Type B pancreatic cell (in vitro differentiated cells): ENCODE data around the gene CPNE2. TPM values are rescaled to one million over a fixed set of nuclear protein-coding genes. Genes with fewer than 3 reads are reported as not detected.
A peak's percentile ranks its signal among the peaks of the same experiment; 100 is the strongest.

Experiments used
- DNase-seq: peaks from one replicate; pipeline ENCODE4 v3.0.0; 2021; ENCODE audit warnings: mixed read lengths; ENCODE audit not compliant: unreplicated experiment; ENCODE audit errors: extremely low spot score
- H3K27ac Mint-ChIP-seq: 2 replicates; pipeline ENCODE4 v1.8.0; 2021; ENCODE audit warnings: mild to moderate bottlenecking, mixed read lengths
- H3K27me3 Mint-ChIP-seq: 2 replicates; pipeline ENCODE4 v1.8.0; 2021; ENCODE audit warnings: mixed read lengths
- H3K36me3 Mint-ChIP-seq: 2 replicates; pipeline ENCODE4 v1.8.0; 2021; ENCODE audit warnings: mixed read lengths
- H3K4me1 Mint-ChIP-seq: one replicate; pipeline ENCODE4 v1.8.0; 2021; ENCODE audit warnings: mixed read lengths; ENCODE audit not compliant: unreplicated experiment
- H3K4me3 Mint-ChIP-seq: 2 replicates; pipeline ENCODE4 v1.8.0; 2021; ENCODE audit warnings: mild to moderate bottlenecking, mixed read lengths
- H3K9me3 Mint-ChIP-seq: 2 replicates; pipeline ENCODE4 v1.8.0; 2021; ENCODE audit warnings: mixed read lengths
- CTCF ChIP-seq: fragments of 200-600 bp; sonication (generic); conservative IDR thresholded peaks from 2 replicates; pipeline ENCODE4 v1.5.0; 2021; ENCODE audit warnings: antibody characterized with exemption, mild to moderate bottlenecking
- total RNA-seq: library from RNA; stranded (reverse); gene quantifications from 2 replicates; pipeline ENCODE4 v1.2.1, GENCODE V29; 2021; ENCODE audit warnings: low replicate concordance

The CPNE2 gene
- total RNA-seq, 1 donor from 2014 or later = 28.8 TPM

- H3K9me3 Mint-ChIP-seq = no peaks in the 10 kb centered on the region
- H3K4me3 Mint-ChIP-seq = no peak overlapping the region
- H3K4me1 Mint-ChIP-seq = peaks cover 5% of the 10 kb centered on the region
- DNase-seq = no peak
- H3K27me3 Mint-ChIP-seq = peaks cover 14% of the 10 kb centered on the region
- no peaks in the 10 kb centered on the region for H3K36me3 Mint-ChIP-seq
- H3K27ac Mint-ChIP-seq = no peak overlapping the region
- TF ChIP-seq CTCF = no peak
These were observed 42.7 kb upstream of the CPNE2 start for GRCh38 chr16:57049678-57050077.

DNA sequence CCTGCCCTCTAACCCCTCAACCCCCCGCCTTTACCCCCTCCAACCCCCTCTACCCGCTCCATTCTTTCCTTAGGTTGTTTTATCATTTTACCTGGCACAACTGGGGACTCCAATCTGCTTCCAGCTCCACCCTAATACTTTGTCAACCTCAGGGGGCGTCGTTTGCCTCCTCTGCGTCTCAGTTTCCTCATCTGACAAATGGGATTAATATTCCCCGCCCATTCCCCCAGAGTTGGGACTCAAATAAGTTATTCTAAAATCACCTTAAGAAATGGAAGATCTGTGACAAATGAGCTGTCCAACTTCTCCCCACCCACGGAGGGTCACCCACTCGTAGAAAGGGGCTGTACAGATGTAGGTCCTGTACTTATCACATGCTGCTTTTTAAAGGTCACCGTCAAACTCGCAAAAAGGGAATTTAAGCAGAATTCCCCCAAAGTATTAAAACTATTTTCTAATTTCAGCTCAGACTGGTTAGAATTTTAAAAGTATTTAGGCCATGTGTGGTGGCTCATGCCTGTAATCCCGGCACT, 40.6 kb upstream of the CPNE2 start:
- TF ChIP-seq CTCF = no peak
- Mint-ChIP-seq H3K4me3 (no peak overlapping the region), H3K36me3 (no peaks in the 10 kb centered on the region), H3K27ac (no peak overlapping the region), H3K9me3 (no peaks in the 10 kb centered on the region), H3K27me3 (peaks cover 14% of the 10 kb centered on the region), H3K4me1 (no peaks in the 10 kb centered on the region)
- no peak for DNase-seq

- Mint-ChIP-seq H3K9me3 (no peaks in the 10 kb centered on the region), H3K27ac (peak overlapping the region; percentile 5), H3K4me3 (no peak overlapping the region), H3K36me3 (no peaks in the 10 kb centered on the region), H3K4me1 (no peaks in the 10 kb centered on the region), H3K27me3 (peaks cover 17% of the 10 kb centered on the region)
- no peak for TF ChIP-seq CTCF
- no peak for DNase-seq
These were observed 39.2 kb upstream of the CPNE2 start for GRCh38 chr16:57053206-57053605.

DNA sequence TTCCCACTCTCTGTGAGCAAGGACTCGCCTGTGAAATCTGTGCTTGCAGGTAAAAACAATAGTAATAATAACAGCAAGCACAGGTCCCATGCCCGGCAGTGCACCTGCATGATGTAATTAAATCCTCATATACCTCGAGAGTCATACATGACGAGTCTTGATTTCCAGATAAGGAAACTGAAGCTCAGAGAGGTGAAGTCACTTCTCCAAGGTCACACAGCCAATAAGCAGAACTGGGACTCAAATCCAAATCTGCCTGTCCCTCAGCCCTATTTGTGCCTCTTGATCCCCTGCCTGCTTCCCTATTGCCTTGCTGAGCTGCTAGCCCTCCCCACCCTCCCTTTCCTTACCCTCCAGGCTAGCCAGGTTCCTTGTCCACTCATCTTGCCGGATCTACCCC, 38.0 kb upstream of the CPNE2 start:
- TF ChIP-seq CTCF = no peak
- no peak overlapping the region for H3K27ac Mint-ChIP-seq
- no peak overlapping the region for H3K4me3 Mint-ChIP-seq
- H3K4me1 Mint-ChIP-seq = no peaks in the 10 kb centered on the region
- peaks cover 20% of the 10 kb centered on the region for H3K27me3 Mint-ChIP-seq
- no peak for DNase-seq
- H3K36me3 Mint-ChIP-seq = no peaks in the 10 kb centered on the region
- no peaks in the 10 kb centered on the region for H3K9me3 Mint-ChIP-seq

GRCh38 chr16:57054771-57055170, 37.6 kb upstream of the CPNE2 start:
- Mint-ChIP-seq H3K9me3 (no peaks in the 10 kb centered on the region), H3K4me1 (no peaks in the 10 kb centered on the region), H3K27me3 (peaks cover 20% of the 10 kb centered on the region), H3K4me3 (no peak overlapping the region), H3K27ac (no peak overlapping the region), H3K36me3 (no peaks in the 10 kb centered on the region)
- TF ChIP-seq CTCF = no peak
- no peak for DNase-seq

DNA sequence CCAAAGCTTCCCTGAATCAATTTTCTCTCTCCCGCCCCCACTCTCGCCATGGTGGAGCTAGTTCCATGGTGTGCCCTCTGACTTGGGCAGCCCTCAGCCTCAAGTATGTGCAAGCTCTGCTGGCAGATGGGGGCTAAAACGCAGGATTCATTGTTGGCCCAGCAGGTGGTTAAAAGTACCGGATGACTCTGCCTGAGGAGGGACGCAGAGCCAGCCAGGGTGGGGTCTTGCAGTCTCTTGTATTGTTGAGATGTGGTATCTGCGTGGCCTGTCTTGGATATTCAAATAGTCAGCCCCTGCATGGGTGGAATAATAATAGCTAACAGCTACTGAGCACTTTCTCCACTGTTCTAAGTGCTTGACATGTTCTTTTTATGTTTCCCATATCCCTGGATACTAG, 36.7 kb upstream of the CPNE2 start:
- H3K9me3 Mint-ChIP-seq = no peaks in the 10 kb centered on the region
- no peak overlapping the region for H3K27ac Mint-ChIP-seq
- H3K36me3 Mint-ChIP-seq = no peaks in the 10 kb centered on the region
- no peak for DNase-seq
- H3K27me3 Mint-ChIP-seq = peaks cover 20% of the 10 kb centered on the region
- no peaks in the 10 kb centered on the region for H3K4me1 Mint-ChIP-seq
- H3K4me3 Mint-ChIP-seq = no peak overlapping the region
- TF ChIP-seq CTCF = no peak
